NCI-H1436 treated with DMSO at 0.1 percent for 48 hours (cell line): Measurements from ENCODE around the gene ULBP1.
"Not testable (repeated sequence)": the region's sequence is repeated elsewhere in the genome, so short reads cannot be mapped to it uniquely, and the experiment has no call there.

Experiments
- DNase-seq: peaks from one replicate; lab custom pipeline; 2025; lab: John Stamatoyannopoulos, UW

The ULBP1 gene

GRCh38 chr6:150004783-150005717 is 41.3 kb downstream of the ULBP1 start:
- peak; percentile 5 for DNase-seq

GRCh38 chr6:150005761-150006651 is 42.3 kb downstream of the ULBP1 start:
- no peak for DNase-seq

DNA sequence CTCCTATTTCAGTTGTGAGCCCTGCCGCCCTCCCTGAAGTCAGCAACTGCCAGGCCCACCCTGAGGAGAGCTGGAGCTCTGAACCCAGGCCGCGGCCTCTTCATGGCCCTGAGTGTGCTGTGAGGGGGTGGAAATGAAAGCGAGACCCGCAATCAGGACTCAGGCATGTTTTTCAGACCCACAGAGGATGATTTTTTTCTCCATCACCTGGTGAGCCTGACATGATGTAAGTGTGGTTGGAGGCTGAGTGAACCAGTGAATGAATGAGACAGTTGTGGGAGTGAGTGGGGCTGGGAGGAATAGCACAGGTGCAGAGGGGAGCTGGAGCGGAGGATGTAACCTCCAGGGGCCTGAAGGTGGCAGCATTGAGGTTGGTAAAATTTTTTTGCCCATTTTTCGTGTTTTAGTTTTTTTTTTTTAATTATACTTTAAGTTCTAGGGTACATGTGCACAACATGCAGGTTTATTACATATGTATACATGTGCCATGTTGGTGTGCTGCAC is 43.3 kb downstream of the ULBP1 start:
- DNase-seq, result no peak

DNA sequence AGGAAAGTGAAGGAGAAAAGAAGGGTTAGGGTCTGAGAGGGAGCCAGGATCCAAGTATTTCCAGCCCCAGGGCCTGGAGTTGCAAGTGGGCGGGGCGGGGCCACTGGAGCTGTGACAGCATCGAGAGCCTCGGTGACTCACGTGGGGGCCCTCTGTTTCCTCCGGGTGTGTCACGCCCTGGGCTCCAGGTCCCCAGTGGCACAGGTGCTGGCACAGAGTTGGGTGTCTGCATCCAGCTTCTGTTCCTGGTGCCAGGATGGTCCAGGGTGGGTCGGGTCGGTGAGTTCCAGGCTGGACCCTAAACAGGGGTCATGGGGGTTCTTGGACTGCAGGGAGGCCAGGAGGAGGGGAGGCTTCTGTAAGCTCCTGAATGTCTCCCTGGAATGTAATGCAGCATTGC is 44.8 kb downstream of the ULBP1 start:
- DNase-seq, result no peak

GRCh38 chr6:150012846-150013784 is 49.4 kb downstream of the ULBP1 start:
- not testable (repeated sequence) for DNase-seq

GRCh38 chr6:150013785-150014622 is 50.3 kb downstream of the ULBP1 start:
- DNase-seq, result not testable (repeated sequence)

DNA sequence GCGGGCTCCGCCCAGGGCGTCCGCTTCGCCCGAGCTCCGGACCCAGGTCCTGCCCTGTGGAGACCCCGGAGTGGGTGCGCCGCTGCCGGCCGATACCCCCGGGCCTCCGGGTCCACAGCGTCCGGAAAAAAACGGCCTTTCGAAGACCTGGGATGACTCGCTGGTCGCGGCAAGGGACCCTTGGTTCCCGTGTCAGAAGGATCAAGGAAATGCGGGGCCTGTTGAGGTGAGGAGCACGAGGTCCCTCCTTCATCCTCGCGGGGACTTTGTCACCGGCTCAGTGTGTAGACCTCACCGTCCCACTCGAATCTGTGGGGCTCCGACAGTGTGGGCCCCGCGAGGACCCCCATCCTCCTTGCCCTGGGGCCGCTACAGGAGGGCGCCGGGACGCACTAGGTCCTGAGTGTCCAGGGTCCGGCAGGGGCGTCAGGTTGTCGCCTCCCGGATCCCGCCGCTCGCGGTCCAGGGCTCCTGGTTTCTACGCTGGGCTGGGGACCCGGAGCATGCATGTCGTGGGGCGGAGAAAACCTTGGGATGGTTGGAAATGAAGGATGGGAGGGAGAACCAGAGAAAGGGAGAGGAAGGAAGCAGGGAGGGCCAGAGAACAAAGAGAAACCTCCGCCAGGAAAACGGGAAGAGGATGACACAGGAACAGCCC is 51.0 kb downstream of the ULBP1 start:
- DNase-seq, result not testable (repeated sequence)

DNA sequence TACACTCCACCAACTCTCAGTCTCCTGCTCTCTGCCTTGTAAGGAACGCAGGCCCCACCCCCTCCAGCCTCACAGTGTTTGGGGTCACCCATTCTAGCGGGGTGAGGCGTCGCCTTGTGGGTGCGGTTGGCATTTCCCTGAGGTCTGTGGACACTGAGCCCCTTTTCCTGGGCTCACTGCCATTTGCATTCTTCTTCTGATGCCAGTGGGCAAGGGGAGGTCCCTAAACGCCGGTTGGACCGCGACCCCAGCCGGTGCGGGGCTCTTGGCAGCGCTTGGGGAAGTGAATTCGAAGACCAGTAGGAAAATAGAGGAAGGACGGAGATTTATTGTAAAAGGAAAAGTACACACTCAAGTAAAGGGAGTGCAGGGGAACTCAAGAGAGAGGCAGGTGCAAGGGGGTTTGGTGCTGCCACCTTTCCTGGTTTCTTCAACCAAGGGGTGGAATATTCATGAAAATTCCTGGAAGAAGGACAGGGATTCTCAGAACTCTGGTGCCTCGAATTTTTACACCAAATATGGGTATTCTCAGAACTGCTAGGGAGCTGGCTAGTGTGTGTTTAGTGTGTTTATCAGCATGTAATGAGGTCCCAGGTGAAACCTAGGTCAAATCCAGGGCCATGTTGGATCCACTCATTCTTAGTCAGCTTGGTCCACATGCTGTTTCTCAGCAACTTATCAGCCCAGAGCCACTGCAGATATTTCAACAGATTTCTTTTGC is 51.7 kb downstream of the ULBP1 start:
- not testable (repeated sequence) for DNase-seq

DNA sequence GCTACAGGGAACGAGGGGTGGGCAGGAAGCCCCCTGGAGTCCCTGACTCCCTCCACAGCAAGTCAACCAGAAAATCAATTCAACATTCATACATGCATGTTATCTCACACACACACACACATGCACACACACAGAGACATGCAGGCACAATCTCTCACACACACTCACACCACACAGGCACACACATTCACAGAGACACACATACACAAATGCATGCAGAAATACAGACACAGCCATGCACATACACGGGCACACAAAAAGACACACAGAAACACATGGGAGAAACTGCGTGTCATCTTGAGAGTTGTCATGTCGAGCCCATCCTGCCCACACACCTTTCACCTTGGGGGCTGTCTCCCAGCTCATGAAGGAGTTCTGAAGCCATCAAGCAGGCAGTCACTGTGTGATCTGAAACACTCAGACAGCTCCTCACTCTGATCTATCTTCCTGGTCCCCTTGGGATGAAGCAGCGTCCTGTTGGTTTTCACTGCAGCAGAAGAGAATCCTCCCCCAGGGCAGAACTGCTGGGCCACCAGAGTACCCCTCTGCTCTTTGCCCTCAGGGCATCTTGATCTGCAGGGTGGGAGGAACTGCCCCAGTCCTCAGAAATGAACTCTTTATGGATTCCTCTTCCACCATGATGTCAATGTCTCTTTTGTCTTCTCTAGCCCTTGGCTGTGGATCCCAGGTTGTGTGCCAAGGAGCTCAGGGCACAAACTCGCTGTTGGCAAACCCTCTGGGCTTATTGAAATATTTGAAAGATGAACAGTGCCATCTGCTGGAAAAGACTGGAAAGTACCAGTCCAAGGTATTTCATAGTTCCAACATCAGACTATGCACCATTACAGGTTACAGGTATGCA is 52.8 kb downstream of the ULBP1 start:
- no peak for DNase-seq

DNA sequence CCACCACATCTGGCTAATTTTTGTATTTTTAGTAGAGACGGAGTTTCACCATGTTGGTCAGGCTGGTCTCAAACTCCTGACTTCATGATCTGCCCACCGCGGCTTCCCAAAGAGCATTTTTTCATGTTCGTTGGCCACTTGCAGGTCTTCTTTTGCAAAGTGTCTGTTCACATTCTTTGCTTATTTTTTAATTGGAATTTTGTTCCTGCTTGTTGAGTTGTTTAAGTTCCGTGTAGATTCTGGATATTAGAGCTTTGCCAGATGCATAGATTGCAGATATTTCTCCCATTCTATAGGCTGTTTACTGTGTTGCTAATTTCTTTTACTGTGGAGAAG is 53.4 kb downstream of the ULBP1 start:
- not testable (repeated sequence) for DNase-seq

- DNase-seq, result no peak
These were observed 55.3 kb downstream of the ULBP1 start for GRCh38 chr6:150018846-150019580.

DNA sequence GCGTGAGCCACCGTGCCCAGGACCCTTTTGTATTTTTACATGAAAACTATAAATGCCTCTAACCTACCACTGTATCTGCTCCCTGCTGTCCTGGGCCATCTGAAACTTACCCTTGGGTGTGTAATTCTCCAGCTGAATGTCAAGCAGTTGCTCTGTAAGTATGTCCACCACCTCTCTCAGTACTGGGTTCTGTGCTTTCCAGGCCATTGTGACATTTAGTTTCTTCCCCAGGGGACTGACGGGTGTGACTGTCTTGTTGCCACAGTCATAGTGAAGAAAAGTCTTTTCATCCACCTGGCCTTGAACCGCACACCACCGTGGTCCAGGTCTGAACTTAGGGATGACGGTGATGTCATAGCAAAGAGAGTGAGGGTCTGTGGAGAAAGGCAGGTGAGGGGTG is 58.1 kb downstream of the ULBP1 start:
- DNase-seq, result not testable (repeated sequence)
